Stomach (tissue), 9 donors: ENCODE measurements around the gene ACD. TPM values are rescaled to one million over a fixed set of nuclear protein-coding genes. Genes with fewer than 3 reads are reported as not detected.

Source experiments
- DNase-seq, 2 donors: peaks; one replicate each; pipeline versions ENCODE4 v3.0.0 to v3.0.0-alpha.2; 2013 to 2019
- H3K27ac ChIP-seq, 5 donors: fragments of 200-600 bp in 4 of 5; sonication (generic) in 4 of 5; one replicate each; pipeline ENCODE4 v1.5.1; 2013 to 2019; ENCODE audit warnings: mild to moderate bottlenecking in 1 of 5, moderate library complexity in 1 of 5
- H3K27me3 ChIP-seq, 3 donors: fragments of 200-600 bp; sonication (generic); one replicate each; pipeline ENCODE4 v1.5.1; 2017 to 2019; ENCODE audit warnings: mixed run types in 1 of 3
- H3K36me3 ChIP-seq, 4 donors: fragments of 200-600 bp; sonication (generic); 1 replicate in 3 of 4; 2 replicates in 1 of 4; pipeline ENCODE4 v1.5.1; 2016 to 2019
- H3K4me1 ChIP-seq, 4 donors: fragments of 200-600 bp; sonication (generic); one replicate each; pipeline ENCODE4 v1.5.1; 2016 to 2019
- H3K4me3 ChIP-seq, 4 donors: fragments of 200-600 bp; sonication (generic) in 3 of 4; one replicate each; pipeline ENCODE4 v1.5.1; 2016 to 2019; ENCODE audit warnings: mild to moderate bottlenecking in 1 of 4
- H3K9me3 ChIP-seq, 4 donors: fragments of 200-600 bp; sonication (generic); one replicate each; pipeline ENCODE4 v1.5.1; 2016 to 2019
- EP300 ChIP-seq: sonication (generic); formaldehyde crosslinking; IDR thresholded peaks from one replicate; pipeline ENCODE4 v1.6.1; 2017; ENCODE audit warnings: antibody characterized with exemption
- POLR2A ChIP-seq, 4 donors: fragments of 450-650 bp; IDR thresholded peaks; one replicate each; pipeline ENCODE4 v1.6.1; 2016; ENCODE audit warnings: antibody characterized with exemption in 4 of 4, control low read depth in 2 of 4, mild to moderate bottlenecking in 1 of 4, moderate library complexity in 1 of 4
- POLR2AphosphoS5 ChIP-seq, 3 donors: sonication (generic); formaldehyde crosslinking; IDR thresholded peaks; one replicate each; pipeline ENCODE4 v1.6.1; 2016; ENCODE audit warnings: antibody characterized with exemption in 3 of 3
- WGBS, 5 donors: extraction: QIAGEN DNeasy Blood & Tissue Kit in 3 of 5; methylation state at CpG; one replicate each; pipeline versions ENCODE4 v1.1.5 to v1.1.7; 2013 to 2018; 5-methylcytosine and 5-hydroxymethylcytosine counted together
- intact Hi-C: fragments of 100-400 bp; cut with DNase I; formaldehyde crosslinking; loops from one replicate; pipeline ENCODE4 v1.15.1; 2023; ENCODE audit warnings: low total_unique reads
- polyA plus RNA-seq, 3 donors: library from polyadenylated mRNA; stranded (reverse); fragments of 200-250 nt; gene quantifications; one replicate each; pipeline ENCODE4 v1.2.3, GENCODE V29; 2013
- total RNA-seq, 5 donors: library from RNA; depleted of rRNA; stranded (reverse); fragments of >200 nt; gene quantifications; one replicate each; pipeline versions ENCODE4 v1.1.0 to v1.2.3, GENCODE V29; 2014 to 2016
- TF ChIP-seq, protein P1 (sequence below), 7 experiments: fragments of 450-650 bp in 4 of 7; fragments of 200-600 bp in 3 of 7; sonication (generic) in 3 of 7; IDR thresholded peaks; one replicate each; pipeline ENCODE4 v1.5.1; 2016 to 2019; ENCODE audit warnings: antibody characterized with exemption in 7 of 7, control low read depth in 2 of 7, mild to moderate bottlenecking in 1 of 7
- donor health status: healthy with polysubstance abuse.
- donor health status: Bipolar disorder and iron deficiency.
- donor health status: healthy.

ACD gene
- total and polyA plus RNA-seq, 8 donors, result 0.87 to 30.3 (median 11.4) TPM

DNA sequence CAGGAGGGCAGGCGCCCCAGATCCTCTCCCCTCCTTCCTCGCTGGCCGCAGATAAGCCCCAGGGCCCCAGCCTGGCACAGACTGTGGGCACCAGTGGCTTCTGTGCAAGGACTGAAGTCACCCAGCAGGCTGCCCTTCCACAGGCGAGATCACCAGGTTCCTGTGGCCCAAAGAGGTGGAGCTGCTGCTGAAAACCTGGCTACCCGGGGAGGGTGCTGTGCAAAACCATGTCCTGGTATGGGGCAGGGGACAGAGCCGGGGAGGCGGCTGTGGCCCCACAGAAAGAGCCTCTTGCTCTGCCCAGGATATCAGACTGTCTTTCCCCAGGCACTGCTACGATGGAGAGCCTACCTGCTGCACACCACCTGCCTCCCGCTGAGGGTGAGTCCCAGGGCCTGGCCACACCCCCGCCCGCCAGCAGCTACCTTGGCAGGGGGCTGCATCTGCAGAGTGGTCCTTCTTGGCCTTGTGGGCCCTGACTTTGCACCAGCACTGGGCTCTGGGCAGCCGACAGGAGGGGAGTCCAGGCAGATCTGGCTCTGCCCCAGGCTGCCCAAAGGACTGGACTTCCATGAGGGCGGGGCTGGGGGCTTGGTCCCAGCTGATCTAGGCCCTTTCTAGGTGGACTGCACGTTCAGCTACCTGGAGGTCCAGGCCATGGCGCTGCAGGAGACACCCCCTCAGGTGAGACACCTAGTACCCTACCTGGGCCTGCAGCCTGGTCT is 14.5 kb downstream of the ACD start:
- no peaks in the 10 kb centered on the region for H3K36me3 ChIP-seq
- DNase-seq, result peak in 1 of 2 donors; percentile 6
- H3K9me3 ChIP-seq, result no peaks in the 10 kb centered on the region
- no peak for TF ChIP-seq POLR2AphosphoS5 (IDR thresholded peaks at IDR 0.05)
- TF ChIP-seq, protein P1, sequence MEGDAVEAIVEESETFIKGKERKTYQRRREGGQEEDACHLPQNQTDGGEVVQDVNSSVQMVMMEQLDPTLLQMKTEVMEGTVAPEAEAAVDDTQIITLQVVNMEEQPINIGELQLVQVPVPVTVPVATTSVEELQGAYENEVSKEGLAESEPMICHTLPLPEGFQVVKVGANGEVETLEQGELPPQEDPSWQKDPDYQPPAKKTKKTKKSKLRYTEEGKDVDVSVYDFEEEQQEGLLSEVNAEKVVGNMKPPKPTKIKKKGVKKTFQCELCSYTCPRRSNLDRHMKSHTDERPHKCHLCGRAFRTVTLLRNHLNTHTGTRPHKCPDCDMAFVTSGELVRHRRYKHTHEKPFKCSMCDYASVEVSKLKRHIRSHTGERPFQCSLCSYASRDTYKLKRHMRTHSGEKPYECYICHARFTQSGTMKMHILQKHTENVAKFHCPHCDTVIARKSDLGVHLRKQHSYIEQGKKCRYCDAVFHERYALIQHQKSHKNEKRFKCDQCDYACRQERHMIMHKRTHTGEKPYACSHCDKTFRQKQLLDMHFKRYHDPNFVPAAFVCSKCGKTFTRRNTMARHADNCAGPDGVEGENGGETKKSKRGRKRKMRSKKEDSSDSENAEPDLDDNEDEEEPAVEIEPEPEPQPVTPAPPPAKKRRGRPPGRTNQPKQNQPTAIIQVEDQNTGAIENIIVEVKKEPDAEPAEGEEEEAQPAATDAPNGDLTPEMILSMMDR (IDR thresholded peaks at IDR 0.05), result no peak
- no peak for TF ChIP-seq POLR2A (IDR thresholded peaks at IDR 0.05)
- intact Hi-C loops, result no loop called here
- peaks cover 22 to 68% (median 55%) of the 10 kb centered on the region in 3 donors for H3K27me3 ChIP-seq
- H3K27ac ChIP-seq, result peak overlapping the region in 4 of 5 donors; percentile 23 to 51 (median 30)
- H3K4me1 ChIP-seq, result peaks cover 12 to 60% (median 39%) of the 10 kb centered on the region in 4 donors
- peak overlapping the region; percentile 29 to 53 (median 41) for H3K4me3 ChIP-seq
- 65 to 77% (median 70%) methylated on average over 9 to 15 of the region's 15 CpGs; no CpG with 5 or more reads in 1 of the 5 donors for WGBS, 5 donors

DNA sequence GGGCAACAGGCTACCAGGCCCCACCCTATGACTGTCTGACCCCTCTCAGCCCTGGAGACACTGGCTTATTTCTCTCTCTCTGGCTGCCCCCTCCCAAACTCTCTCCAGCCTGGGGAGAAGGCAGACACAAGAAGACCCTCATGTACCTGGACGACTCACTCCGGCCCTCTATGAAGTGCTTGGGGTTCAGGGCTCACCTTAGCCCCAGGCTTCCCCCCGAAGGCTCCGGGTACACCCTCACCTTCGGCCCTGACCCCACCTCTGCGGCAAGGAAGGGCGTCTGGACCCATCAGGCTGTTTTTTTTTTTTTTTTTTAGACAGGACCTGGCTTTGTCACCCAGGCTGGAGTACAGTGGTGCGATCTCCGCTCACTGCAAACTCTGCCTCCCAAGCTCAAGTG is 16.0 kb downstream of the ACD start:
- DNase-seq, result peak in 1 of 2 donors; percentile 5
- peaks cover 3 to 14% (median 12%) of the 10 kb centered on the region in 4 donors for H3K36me3 ChIP-seq
- no peak for TF ChIP-seq POLR2AphosphoS5 (IDR thresholded peaks at IDR 0.05)
- no peak for TF ChIP-seq EP300
- TF ChIP-seq, protein P1 (IDR thresholded peaks at IDR 0.05), result no peak
- H3K27me3 ChIP-seq, result peaks cover 14 to 53% (median 45%) of the 10 kb centered on the region in 3 donors
- no peak overlapping the region for H3K4me3 ChIP-seq
- peaks cover 12 to 50% (median 31%) of the 10 kb centered on the region in 4 donors for H3K4me1 ChIP-seq
- H3K9me3 ChIP-seq, result no peaks in the 10 kb centered on the region
- intact Hi-C loops, result loop anchor here (5.0 kb wide), 2 partner anchors 97 to 127 kb away; no protein-coding TSS in a partner anchor
- H3K27ac ChIP-seq, result no peak overlapping the region
- 90 to 93% (median 91%) methylated on average over 9 of the region's 9 CpGs for WGBS, 5 donors

DNA sequence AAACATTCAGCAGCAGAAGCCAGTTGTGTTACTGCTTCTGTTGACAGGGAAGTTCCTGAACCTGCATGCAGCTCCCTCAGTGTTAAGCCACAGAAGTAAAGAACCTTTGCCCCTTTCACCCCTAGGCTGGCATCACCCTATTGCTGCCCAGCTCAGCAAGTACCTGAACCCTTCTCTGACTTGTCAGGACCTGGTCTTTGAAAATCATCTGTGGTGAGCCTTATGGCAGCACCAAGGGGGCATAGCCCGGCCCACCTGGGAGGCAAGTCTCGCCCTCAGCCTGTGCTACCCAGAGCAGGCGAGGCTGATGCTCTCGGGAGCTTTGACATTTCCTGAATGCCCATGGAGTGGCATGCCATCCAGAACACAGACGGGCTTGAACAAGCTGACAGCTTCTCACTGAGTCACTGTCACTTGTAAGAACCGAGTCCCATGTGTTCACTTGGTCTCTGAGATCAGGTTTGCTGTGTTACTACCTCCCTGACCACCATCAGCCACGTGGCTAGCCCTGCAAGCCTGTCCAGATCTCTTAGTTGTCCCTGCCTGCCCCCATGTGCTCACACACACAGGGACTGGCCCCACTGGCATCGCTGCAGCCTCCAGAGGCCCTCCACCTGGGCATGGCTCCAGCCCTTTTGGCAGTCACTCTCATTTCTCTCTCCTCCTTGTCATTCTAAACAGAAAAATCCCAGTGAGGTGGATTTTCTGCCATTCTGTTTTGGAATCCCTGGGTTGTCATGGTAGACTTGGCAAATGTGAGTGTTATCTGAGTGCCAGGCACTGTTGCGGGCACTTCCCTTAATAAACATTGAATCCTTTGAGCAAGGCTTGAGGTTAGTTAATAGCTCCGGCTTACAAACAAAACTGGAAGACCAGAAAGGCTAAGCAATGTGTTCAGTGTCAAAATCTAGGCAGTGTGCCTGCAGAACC is 18.0 kb downstream of the ACD start:
- TF ChIP-seq POLR2AphosphoS5 (IDR thresholded peaks at IDR 0.05), result peak in 1 of 3 donors; percentile 31
- TF ChIP-seq EP300, result no peak
- TF ChIP-seq, protein P1 (IDR thresholded peaks at IDR 0.05), result no peak
- TF ChIP-seq POLR2A (IDR thresholded peaks at IDR 0.05), result no peak
- peaks cover 3 to 33% (median 25%) of the 10 kb centered on the region in 3 donors for H3K27me3 ChIP-seq
- H3K4me1 ChIP-seq, result peaks cover 8 to 39% (median 26%) of the 10 kb centered on the region in 4 donors
- peak overlapping the region in 4 of 5 donors; percentile 5 to 41 (median 24) for H3K27ac ChIP-seq
- WGBS, 5 donors, result 31 to 41% (median 34%) methylated on average over 10 of the region's 10 CpGs
- DNase-seq, result peak; percentile 59 to 75
- peaks cover 11 to 34% (median 32%) of the 10 kb centered on the region in 4 donors for H3K36me3 ChIP-seq
- intact Hi-C loops, result loop anchor here (5.0 kb wide), 2 partner anchors 95 to 125 kb away; no protein-coding TSS in a partner anchor
- no peak overlapping the region for H3K4me3 ChIP-seq
- H3K9me3 ChIP-seq, result no peaks in the 10 kb centered on the region

DNA sequence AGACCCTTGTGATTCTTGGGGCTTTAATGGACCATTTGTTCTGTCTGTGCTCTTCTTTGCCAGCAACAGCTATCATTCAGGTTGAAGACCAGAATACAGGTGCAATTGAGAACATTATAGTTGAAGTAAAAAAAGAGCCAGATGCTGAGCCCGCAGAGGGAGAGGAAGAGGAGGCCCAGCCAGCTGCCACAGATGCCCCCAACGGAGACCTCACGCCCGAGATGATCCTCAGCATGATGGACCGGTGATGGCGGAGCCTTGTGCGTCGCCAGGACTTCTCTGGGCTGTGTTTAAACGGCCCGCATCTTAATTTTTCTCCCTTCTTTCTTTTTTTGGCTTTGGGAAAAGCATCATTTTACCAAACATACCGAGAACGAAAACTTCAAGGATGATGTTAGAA is 22.4 kb downstream of the ACD start:
- TF ChIP-seq EP300 (no peak), POLR2A (IDR thresholded peaks at IDR 0.05) (no peak), POLR2AphosphoS5 (IDR thresholded peaks at IDR 0.05) (no peak)
- no peaks in the 10 kb centered on the region for H3K27me3 ChIP-seq
- no peaks in the 10 kb centered on the region for H3K9me3 ChIP-seq
- no peak overlapping the region for H3K27ac ChIP-seq
- intact Hi-C loops, result no loop called here
- peaks cover 31 to 77% (median 76%) of the 10 kb centered on the region in 4 donors for H3K36me3 ChIP-seq
- H3K4me1 ChIP-seq, result peaks cover 0 to 16% (median 13%) of the 10 kb centered on the region in 4 donors
- H3K4me3 ChIP-seq, result no peak overlapping the region
- 88 to 94% (median 93%) methylated on average over 12 of the region's 12 CpGs for WGBS, 5 donors
- DNase-seq, result no peak
